Neural crest cell (in vitro differentiated cells): ENCODE results near the gene CES3. TPM values are rescaled to one million over a fixed set of nuclear protein-coding genes. Genes with fewer than 3 reads are reported as not detected.

Source experiments
- DNase-seq: peaks from one replicate; pipeline ENCODE4 v3.0.0; 2021; ENCODE audit warnings: low read depth, mixed read lengths, low spot score
- H3K27ac Mint-ChIP-seq: one replicate; pipeline ENCODE4 v1.8.0; 2021; ENCODE audit warnings: mild to moderate bottlenecking, mixed read lengths; ENCODE audit not compliant: unreplicated experiment
- H3K27me3 Mint-ChIP-seq: 2 replicates; pipeline ENCODE4 v1.8.0; 2021; ENCODE audit warnings: low read depth, mild to moderate bottlenecking, mixed read lengths
- H3K36me3 Mint-ChIP-seq: 2 replicates; pipeline ENCODE4 v1.8.0; 2021; ENCODE audit warnings: low read depth, mild to moderate bottlenecking, mixed read lengths
- H3K4me1 Mint-ChIP-seq: 2 replicates; pipeline ENCODE4 v1.8.0; 2021; ENCODE audit warnings: mixed read lengths
- H3K4me3 Mint-ChIP-seq: one replicate; pipeline ENCODE4 v1.8.0; 2021; ENCODE audit warnings: mild to moderate bottlenecking, mixed read lengths
- H3K9me3 Mint-ChIP-seq: 2 replicates; pipeline ENCODE4 v1.8.0; 2021; ENCODE audit warnings: mixed read lengths
- total RNA-seq: library from RNA; stranded (reverse); gene quantifications from 2 replicates; pipeline ENCODE4 v1.2.1, GENCODE V29; 2021
- TF ChIP-seq, protein P1 (sequence below): fragments of 200-600 bp; sonication (generic); conservative IDR thresholded peaks from 2 replicates; pipeline ENCODE4 v1.5.0; 2021; ENCODE audit warnings: antibody characterized with exemption, mild to moderate bottlenecking

CES3 gene
- total RNA-seq, 1 donor from 2014 or later: 3.2 TPM

- TF ChIP-seq, protein P1, sequence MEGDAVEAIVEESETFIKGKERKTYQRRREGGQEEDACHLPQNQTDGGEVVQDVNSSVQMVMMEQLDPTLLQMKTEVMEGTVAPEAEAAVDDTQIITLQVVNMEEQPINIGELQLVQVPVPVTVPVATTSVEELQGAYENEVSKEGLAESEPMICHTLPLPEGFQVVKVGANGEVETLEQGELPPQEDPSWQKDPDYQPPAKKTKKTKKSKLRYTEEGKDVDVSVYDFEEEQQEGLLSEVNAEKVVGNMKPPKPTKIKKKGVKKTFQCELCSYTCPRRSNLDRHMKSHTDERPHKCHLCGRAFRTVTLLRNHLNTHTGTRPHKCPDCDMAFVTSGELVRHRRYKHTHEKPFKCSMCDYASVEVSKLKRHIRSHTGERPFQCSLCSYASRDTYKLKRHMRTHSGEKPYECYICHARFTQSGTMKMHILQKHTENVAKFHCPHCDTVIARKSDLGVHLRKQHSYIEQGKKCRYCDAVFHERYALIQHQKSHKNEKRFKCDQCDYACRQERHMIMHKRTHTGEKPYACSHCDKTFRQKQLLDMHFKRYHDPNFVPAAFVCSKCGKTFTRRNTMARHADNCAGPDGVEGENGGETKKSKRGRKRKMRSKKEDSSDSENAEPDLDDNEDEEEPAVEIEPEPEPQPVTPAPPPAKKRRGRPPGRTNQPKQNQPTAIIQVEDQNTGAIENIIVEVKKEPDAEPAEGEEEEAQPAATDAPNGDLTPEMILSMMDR: no peak
- no peak overlapping the region for H3K4me3 Mint-ChIP-seq
- H3K9me3 Mint-ChIP-seq: no peaks in the 10 kb centered on the region
- no peaks in the 10 kb centered on the region for H3K36me3 Mint-ChIP-seq
- no peak overlapping the region for H3K27ac Mint-ChIP-seq
- peaks cover 6% of the 10 kb centered on the region for H3K27me3 Mint-ChIP-seq
- H3K4me1 Mint-ChIP-seq: peaks cover 16% of the 10 kb centered on the region
- DNase-seq: no peak
Measured at GRCh38 chr16:67021321-67021720, 60.3 kb downstream of the CES3 start.

GRCh38 chr16:67022531-67023214, 61.6 kb downstream of the CES3 start:
- TF ChIP-seq, protein P1: no peak
- Mint-ChIP-seq H3K4me1 (peaks cover 14% of the 10 kb centered on the region), H3K27me3 (peaks cover 3% of the 10 kb centered on the region), H3K9me3 (no peaks in the 10 kb centered on the region), H3K4me3 (peak overlapping the region; percentile 41), H3K27ac (no peak overlapping the region), H3K36me3 (no peaks in the 10 kb centered on the region)
- DNase-seq: no peak

- peaks cover 15% of the 10 kb centered on the region for H3K4me1 Mint-ChIP-seq
- no peak overlapping the region for H3K4me3 Mint-ChIP-seq
- no peak for DNase-seq
- no peaks in the 10 kb centered on the region for H3K36me3 Mint-ChIP-seq
- H3K27ac Mint-ChIP-seq: no peak overlapping the region
- H3K27me3 Mint-ChIP-seq: no peaks in the 10 kb centered on the region
- no peaks in the 10 kb centered on the region for H3K9me3 Mint-ChIP-seq
- TF ChIP-seq, protein P1: no peak
Measured at GRCh38 chr16:67023689-67024088, 62.6 kb downstream of the CES3 start.

Other genes starting within 250 kb of the CES3 start
- gene DYNC1LI2, start 209.7 kb upstream of the CES3 start, total RNA-seq: 125 and 127 TPM in 2 replicates
- 0.25 and 0.26 TPM in 2 replicates for gene TERB1, start 159.7 kb upstream of the CES3 start, total RNA-seq
- 156 TPM in 2 replicates for gene NAE1, start 130.3 kb upstream of the CES3 start, total RNA-seq
- gene CA7, start 116.9 kb upstream of the CES3 start, total RNA-seq: not detected in 2 replicates
- 18.0 and 22.7 TPM in 2 replicates for gene PDP2, start 80.8 kb upstream of the CES3 start, total RNA-seq
- not detected in 2 replicates for gene CDH16, start 42.4 kb upstream of the CES3 start, total RNA-seq
- 0.20 and 0.54 TPM in 2 replicates for gene RRAD, start 35.7 kb upstream of the CES3 start, total RNA-seq
- 73.8 and 77.5 TPM in 2 replicates for gene CIAO2B, start 26.9 kb upstream of the CES3 start, total RNA-seq
- 50.1 and 52.5 TPM in 2 replicates for gene CES2, start 25.8 kb upstream of the CES3 start, total RNA-seq
- gene CES4A, start 27.3 kb downstream of the CES3 start, total RNA-seq: 1.8 TPM in 2 replicates
- 106 TPM in 2 replicates for gene CBFB, start 67.9 kb downstream of the CES3 start, total RNA-seq
- 24.9 and 25.5 TPM in 2 replicates for gene PHAF1, start 148.7 kb downstream of the CES3 start, total RNA-seq
- gene B3GNT9, start 189.7 kb downstream of the CES3 start, total RNA-seq: 4.5 and 5.1 TPM in 2 replicates
- gene TRADD, start 198.6 kb downstream of the CES3 start, total RNA-seq: 0.68 and 0.70 TPM in 2 replicates
- gene FBXL8, start 198.7 kb downstream of the CES3 start, total RNA-seq: 0.44 TPM in 1 of 2 replicates, not detected in the other
- 1.3 TPM in 1 of 2 replicates, not detected in the other for gene HSF4, start 203.5 kb downstream of the CES3 start, total RNA-seq
- 4.5 and 5.8 TPM in 2 replicates for gene NOL3, start 209.3 kb downstream of the CES3 start, total RNA-seq
- 90.9 and 97.7 TPM in 2 replicates for gene MATCAP1, start 222.7 kb downstream of the CES3 start, total RNA-seq
- 0.30 and 0.44 TPM in 2 replicates for gene EXOC3L1, start 228.9 kb downstream of the CES3 start, total RNA-seq
- 89.7 and 97.0 TPM in 2 replicates for gene E2F4, start 230.9 kb downstream of the CES3 start, total RNA-seq
- gene ELMO3, start 237.9 kb downstream of the CES3 start, total RNA-seq: 3.9 and 4.5 TPM in 2 replicates